Measurements from ENCODE around the gene PLCH1.

- no peak for TF ChIP-seq SIN3A (IDR thresholded peaks at IDR 0.05; ENCODE audit: borderline replicate concordance, insufficient read depth, low read length)
- no peak for TF ChIP-seq POLR2AphosphoS5 (IDR thresholded peaks at IDR 0.05; ENCODE audit: low read depth, low read length)
- TF ChIP-seq TAF1 (IDR thresholded peaks at IDR 0.05; ENCODE audit: borderline replicate concordance, insufficient read depth, low read length) = no peak
These were observed 353.3 kb downstream of the PLCH1 start for GRCh38 chr3:155391551-155391958.
